Suprapubic skin (tissue), 4 donors: ENCODE measurements around the gene HES5.

Experiments used
- CTCF ChIP-seq, 2 donors: fragments of 200-600 bp in 1 of 2; fragments of 450-650 bp in 1 of 2; sonication (generic) in 1 of 2; IDR thresholded peaks; one replicate each; pipeline ENCODE4 v1.5.1; 2016 to 2019; ENCODE audit warnings: antibody characterized with exemption in 2 of 2, mild to moderate bottlenecking in 1 of 2, moderate library complexity in 1 of 2
- EP300 ChIP-seq: sonication (generic); formaldehyde crosslinking; IDR thresholded peaks from one replicate; pipeline ENCODE4 v1.6.1; 2017; ENCODE audit warnings: antibody characterized with exemption
- POLR2A ChIP-seq, 2 donors: fragments of 450-650 bp; IDR thresholded peaks; one replicate each; pipeline ENCODE4 v1.6.1; 2017; ENCODE audit warnings: antibody characterized with exemption in 2 of 2, mild to moderate bottlenecking in 2 of 2, moderate library complexity in 2 of 2
- POLR2AphosphoS5 ChIP-seq, 3 donors: sonication (generic); formaldehyde crosslinking; IDR thresholded peaks; one replicate each; pipeline ENCODE4 v1.6.1; 2017; ENCODE audit warnings: antibody characterized with exemption in 3 of 3

- TF ChIP-seq CTCF (IDR thresholded peaks at IDR 0.05) (no peak), EP300 (no peak), POLR2A (IDR thresholded peaks at IDR 0.05) (no peak), POLR2AphosphoS5 (IDR thresholded peaks at IDR 0.05) (no peak)
Observed at GRCh38 chr1:2573250-2573920, 43.3 kb upstream of the HES5 start.
